GM19468 (cell line): Measurements from ENCODE around the gene MAP1LC3B2.
"Not testable (repeated sequence)": the region's sequence is repeated elsewhere in the genome, so short reads cannot be mapped to it uniquely, and the experiment has no call there.

Source experiments
- ATAC-seq: cut with Tn5 transposase; IDR thresholded peaks from one replicate; pipeline ENCODE4 v1.9.1; 2021; ENCODE audit warnings: mild to moderate bottlenecking, moderate library complexity, moderate number of reproducible peaks; ENCODE audit not compliant: unreplicated experiment; ENCODE audit errors: extremely low read depth

MAP1LC3B2 gene

GRCh38 chr12:116556964-116557698, 2.0 kb upstream of the MAP1LC3B2 start:
- ATAC-seq, result no peak

GRCh38 chr12:116558280-116559161, 660 bp upstream of the MAP1LC3B2 start:
- no peak for ATAC-seq

GRCh38 chr12:116561181-116561821, 2.1 kb downstream of the MAP1LC3B2 start:
- no peak for ATAC-seq

- no peak for ATAC-seq
Measured at GRCh38 chr12:116562090-116562489, 2.9 kb downstream of the MAP1LC3B2 start.

- ATAC-seq, result no peak
Measured at GRCh38 chr12:116563262-116563661, 4.1 kb downstream of the MAP1LC3B2 start.

- no peak for ATAC-seq
Measured at GRCh38 chr12:116564080-116564479, 4.9 kb downstream of the MAP1LC3B2 start.

GRCh38 chr12:116565221-116565620, 6.0 kb downstream of the MAP1LC3B2 start:
- ATAC-seq, result not testable (repeated sequence)

- no peak for ATAC-seq
Measured at GRCh38 chr12:116565963-116566362, 6.8 kb downstream of the MAP1LC3B2 start.

- no peak for ATAC-seq
Measured at GRCh38 chr12:116568203-116568602, 9.0 kb downstream of the MAP1LC3B2 start.

GRCh38 chr12:116571089-116571488, 11.9 kb downstream of the MAP1LC3B2 start:
- no peak for ATAC-seq

- ATAC-seq, result no peak
Measured at GRCh38 chr12:116573776-116574175, 14.6 kb downstream of the MAP1LC3B2 start.

GRCh38 chr12:116575754-116576153, 16.6 kb downstream of the MAP1LC3B2 start:
- not testable (repeated sequence) for ATAC-seq

GRCh38 chr12:116577154-116577561, 18.0 kb downstream of the MAP1LC3B2 start:
- ATAC-seq, result no peak

GRCh38 chr12:116578051-116578450, 18.9 kb downstream of the MAP1LC3B2 start:
- no peak for ATAC-seq

- no peak for ATAC-seq
Measured at GRCh38 chr12:116582610-116583009, 23.4 kb downstream of the MAP1LC3B2 start.

- no peak for ATAC-seq
Measured at GRCh38 chr12:116583129-116583694, 24.0 kb downstream of the MAP1LC3B2 start.

- no peak for ATAC-seq
Measured at GRCh38 chr12:116587270-116587669, 28.1 kb downstream of the MAP1LC3B2 start.

- no peak for ATAC-seq
Measured at GRCh38 chr12:116588390-116589028, 29.3 kb downstream of the MAP1LC3B2 start.

GRCh38 chr12:116589581-116589980, 30.4 kb downstream of the MAP1LC3B2 start:
- no peak for ATAC-seq

- ATAC-seq, result no peak
Measured at GRCh38 chr12:116590561-116590960, 31.4 kb downstream of the MAP1LC3B2 start.
